GM10266 (cell line): ENCODE measurements around the gene TNRC18.

ENCODE experiments used
- DNase-seq: peaks from one replicate; pipeline ENCODE4 v3.0.0; 2012; ENCODE audit errors: extremely low spot score
- TF ChIP-seq, protein P1 (sequence below): IDR thresholded peaks from 2 replicates; pipeline ENCODE4 v1.5.1; 2012; ENCODE audit warnings: mild to moderate bottlenecking, low read depth; ENCODE audit not compliant: control insufficient read depth, insufficient read depth; ENCODE audit errors: missing control alignments

Gene TNRC18

DNA sequence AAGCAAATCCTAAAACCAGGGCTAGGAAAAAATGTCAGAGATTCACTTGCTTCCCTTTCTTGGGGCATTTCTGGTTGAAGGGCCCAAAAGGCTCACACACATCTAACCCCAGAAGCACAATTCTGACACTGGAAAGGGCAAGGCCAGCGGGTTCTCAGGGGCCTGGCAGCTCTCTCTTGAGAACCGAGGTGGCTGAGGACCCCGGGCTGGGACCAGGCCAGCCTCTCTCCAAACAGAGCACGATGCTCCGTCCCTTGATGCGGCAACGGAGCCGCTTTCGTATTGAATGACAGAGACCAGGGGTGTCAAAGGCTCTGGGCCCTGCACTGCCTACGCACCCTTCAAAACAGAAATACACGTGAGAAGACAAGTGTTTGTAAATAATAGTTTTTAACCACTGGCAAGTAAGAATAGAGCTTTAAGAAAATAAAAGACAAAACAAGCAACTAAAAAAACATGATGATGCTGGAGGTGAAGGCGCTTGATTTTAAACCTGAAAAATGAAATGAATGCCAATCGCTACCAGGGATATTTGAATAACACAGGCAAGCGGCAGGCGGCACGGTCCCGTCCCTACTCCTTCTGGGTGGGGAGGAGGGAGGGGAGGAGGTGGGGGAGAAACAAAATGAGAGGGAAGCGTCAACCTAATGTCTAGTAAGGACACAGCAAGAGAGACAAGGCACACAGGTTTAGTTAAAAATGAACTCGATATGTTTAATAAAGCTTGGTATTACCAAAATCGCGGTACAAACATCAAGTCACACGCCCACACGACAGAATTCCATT, 72.8 kb downstream of the TNRC18 start:
- TF ChIP-seq, protein P1, sequence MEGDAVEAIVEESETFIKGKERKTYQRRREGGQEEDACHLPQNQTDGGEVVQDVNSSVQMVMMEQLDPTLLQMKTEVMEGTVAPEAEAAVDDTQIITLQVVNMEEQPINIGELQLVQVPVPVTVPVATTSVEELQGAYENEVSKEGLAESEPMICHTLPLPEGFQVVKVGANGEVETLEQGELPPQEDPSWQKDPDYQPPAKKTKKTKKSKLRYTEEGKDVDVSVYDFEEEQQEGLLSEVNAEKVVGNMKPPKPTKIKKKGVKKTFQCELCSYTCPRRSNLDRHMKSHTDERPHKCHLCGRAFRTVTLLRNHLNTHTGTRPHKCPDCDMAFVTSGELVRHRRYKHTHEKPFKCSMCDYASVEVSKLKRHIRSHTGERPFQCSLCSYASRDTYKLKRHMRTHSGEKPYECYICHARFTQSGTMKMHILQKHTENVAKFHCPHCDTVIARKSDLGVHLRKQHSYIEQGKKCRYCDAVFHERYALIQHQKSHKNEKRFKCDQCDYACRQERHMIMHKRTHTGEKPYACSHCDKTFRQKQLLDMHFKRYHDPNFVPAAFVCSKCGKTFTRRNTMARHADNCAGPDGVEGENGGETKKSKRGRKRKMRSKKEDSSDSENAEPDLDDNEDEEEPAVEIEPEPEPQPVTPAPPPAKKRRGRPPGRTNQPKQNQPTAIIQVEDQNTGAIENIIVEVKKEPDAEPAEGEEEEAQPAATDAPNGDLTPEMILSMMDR: no peak
- no peak for DNase-seq

DNA sequence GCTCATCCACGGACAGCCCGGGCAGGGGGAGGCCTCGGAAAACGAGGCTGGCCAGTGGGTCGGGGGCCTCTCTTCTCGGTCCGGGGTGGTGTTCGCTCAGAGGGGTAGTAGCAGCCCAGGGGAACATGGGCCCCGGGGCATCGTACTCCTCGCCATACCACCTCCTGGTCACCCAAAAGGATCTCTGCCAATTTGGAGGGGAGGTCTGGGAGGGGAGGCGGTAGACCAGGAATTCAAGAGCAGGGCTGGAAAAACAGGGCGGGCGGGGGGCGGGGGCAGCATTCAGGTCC, 73.5 kb downstream of the TNRC18 start:
- no peak for DNase-seq
- TF ChIP-seq, protein P1: no peak

DNA sequence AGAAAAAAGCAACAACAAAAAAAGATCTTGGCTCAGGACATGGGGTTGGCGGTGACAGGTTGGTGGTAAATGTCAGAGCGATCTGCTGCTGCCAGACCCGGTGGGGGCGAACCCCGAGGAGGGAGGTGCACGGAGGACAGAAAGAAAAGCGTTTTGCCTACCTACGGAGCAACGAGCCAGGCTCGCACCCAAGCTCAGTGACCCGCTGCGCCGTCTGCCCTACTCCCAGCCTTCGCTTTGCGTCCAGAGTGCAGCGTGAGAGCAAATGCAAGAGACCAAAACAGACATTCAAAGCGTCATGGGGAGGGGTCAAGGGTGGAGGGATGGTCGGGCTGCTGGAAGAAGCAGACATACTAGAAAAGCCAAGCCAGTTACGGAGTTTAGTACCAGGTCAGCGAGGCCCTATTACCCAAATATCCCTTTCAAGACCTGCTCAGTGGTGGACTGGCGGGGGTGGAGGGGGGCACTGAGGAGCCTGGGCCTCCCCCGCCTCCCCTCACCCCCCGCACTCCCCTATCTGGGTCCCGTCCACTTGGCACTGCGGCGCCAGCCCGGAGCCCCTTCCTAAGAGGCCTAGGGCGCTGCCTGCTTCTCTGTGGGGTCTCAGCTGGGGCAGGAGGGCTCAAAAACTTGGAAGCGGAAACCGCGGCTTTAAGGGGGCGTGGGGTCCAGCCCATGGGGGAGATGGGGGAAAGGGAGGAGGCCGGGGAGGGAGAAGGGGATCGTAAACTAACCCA, 74.0 kb downstream of the TNRC18 start:
- TF ChIP-seq, protein P1: no peak
- DNase-seq: no peak

- DNase-seq: no peak
- TF ChIP-seq, protein P1: no peak
These were observed 74.6 kb downstream of the TNRC18 start for GRCh38 chr7:5349005-5349380.

GRCh38 chr7:5348134-5349004, 75.3 kb downstream of the TNRC18 start:
- TF ChIP-seq, protein P1: no peak
- DNase-seq: no peak

DNA sequence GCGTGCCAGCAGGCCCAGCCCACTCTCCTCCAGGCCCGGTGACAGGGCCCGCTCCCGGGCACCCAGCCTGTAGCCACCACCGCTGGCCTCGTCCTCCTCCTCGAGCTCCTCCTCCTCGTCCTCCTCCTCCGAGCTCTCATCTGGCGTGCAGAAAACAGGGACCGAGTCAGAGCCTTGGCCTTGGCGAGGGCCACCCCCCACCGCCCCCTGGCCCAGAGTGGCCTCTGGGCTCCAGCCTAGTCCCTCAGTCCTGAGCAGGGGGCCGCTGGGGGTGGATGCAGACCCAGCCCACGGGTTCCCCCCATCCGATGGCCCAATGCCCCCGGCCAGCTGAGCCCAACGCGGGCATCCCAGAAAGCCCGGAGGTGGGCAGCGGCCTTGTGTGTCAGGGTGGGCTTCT, 78.0 kb downstream of the TNRC18 start:
- no peak for DNase-seq
- TF ChIP-seq, protein P1: no peak
